ENCODE results near the gene SMARCD2.
A peak's percentile ranks its signal among the peaks of the same experiment; 100 is the strongest.

DNA sequence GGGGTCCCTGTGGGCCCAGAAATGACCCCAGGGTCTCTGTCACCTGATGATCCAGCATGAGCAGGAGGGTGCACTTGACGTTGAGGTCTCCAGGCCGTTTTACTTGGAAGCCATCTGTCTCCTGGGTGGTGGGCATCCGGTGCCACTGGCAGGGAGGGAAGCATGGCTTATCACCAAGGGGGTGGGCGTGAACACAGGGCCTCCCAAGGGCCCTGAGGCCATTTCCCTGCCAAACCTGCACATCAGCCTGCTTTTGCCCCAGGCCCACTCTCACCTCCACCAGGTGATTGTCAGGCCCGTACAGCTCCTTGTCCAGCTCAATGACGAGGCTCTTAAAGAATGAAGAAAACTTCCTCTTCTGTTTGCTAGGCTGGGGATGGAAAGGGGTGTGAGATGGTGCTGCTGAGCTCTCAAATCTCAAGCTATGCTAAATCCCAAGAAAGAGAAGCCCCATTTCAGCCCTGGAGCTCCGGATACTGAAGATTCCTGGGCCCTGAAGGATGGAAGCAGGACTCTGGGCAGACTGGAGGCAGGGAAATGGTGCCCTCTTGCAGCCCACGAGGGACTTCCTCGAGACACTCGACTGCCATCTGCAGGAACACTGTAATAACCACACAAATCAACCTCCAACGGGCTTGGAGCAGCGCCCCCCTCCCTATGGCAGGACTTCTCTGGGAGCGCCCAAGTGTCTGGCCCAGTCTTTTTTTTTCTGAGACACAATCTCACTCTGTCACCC lies 7.9 kb downstream of the SMARCD2 start:
- TF ChIP-seq EZH2 (optimal IDR thresholded peaks at IDR 0.05; ENCODE audit: low read depth, low read length) (no peak), EZH2phosphoT487 (IDR thresholded peaks at IDR 0.05; ENCODE audit: low read length) (no peak)
- TF ChIP-seq, protein P1, sequence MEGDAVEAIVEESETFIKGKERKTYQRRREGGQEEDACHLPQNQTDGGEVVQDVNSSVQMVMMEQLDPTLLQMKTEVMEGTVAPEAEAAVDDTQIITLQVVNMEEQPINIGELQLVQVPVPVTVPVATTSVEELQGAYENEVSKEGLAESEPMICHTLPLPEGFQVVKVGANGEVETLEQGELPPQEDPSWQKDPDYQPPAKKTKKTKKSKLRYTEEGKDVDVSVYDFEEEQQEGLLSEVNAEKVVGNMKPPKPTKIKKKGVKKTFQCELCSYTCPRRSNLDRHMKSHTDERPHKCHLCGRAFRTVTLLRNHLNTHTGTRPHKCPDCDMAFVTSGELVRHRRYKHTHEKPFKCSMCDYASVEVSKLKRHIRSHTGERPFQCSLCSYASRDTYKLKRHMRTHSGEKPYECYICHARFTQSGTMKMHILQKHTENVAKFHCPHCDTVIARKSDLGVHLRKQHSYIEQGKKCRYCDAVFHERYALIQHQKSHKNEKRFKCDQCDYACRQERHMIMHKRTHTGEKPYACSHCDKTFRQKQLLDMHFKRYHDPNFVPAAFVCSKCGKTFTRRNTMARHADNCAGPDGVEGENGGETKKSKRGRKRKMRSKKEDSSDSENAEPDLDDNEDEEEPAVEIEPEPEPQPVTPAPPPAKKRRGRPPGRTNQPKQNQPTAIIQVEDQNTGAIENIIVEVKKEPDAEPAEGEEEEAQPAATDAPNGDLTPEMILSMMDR (IDR thresholded peaks at IDR 0.05; ENCODE audit: low read length): peak; percentile 73
